IPS DF 19.7 (cell line): ENCODE data around the gene LRCH3.

Experiments used
- DNase-seq: peaks from one replicate; pipeline ENCODE4 v3.0.0-alpha.2; 2013; ENCODE audit warnings: low read depth, low spot score

LRCH3 gene

DNA sequence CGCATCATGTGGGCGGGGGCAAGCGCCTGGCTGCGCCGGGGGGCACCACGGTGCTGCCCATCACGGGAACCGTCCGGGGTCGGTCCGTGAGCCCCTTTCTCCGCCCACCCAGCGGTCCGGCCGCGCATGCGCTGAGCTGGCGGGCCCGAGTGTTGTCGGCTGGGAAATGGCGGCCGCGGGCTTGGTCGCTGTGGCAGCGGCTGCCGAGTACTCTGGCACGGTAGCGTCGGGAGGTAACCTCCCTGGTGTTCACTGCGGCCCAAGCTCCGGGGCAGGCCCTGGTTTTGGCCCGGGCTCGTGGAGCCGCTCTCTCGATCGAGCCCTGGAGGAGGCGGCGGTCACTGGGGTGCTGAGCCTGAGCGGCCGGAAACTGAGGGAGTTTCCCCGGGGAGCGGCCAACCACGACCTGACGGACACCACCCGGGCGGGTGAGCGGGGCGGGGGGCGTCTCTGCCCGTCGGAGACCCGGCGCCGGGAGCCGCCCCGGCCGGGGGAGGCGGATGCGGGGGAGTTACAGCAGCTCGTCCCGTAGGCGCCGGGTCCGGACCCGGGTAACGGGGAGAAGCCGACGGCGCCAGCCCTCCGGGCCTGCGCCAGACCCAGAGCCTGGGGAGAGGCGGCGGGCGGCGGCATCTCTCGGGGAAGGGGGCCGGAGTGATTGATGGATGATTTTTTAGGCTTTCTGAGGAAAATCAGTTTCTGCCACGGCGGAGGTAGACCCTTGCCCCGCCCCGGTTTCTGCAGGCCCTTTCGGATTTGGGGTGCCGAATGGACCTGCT, at the start of gene LRCH3:
Gene LRCH3 (plus strand): TSS at position 142 of the 779 bp plus-strand sequence. CDS start 25 bp downstream, at position 167.
- peak; percentile 33 for DNase-seq

DNA sequence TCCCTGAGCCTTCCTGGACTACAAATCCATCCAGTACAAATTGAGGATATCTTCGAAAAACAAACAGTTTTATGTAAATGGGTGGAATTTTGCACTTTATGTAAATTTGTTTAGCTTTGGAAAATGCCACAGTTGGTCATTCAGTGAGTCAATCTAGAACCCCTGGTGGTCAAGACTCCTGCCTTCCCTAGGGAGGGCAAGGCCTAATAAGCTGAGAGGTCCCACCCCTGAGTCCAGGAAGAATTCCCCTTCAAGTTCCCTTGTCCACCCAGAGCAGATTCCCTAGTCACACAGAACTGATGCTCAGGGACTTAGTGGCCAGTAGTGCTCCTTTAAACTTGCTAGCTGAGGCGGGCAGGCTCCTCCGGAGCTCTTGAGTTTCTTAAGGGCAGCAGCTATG, 48.3 kb upstream of the LRCH3 start:
- DNase-seq: no peak

- no peak for DNase-seq
Observed at GRCh38 chr3:197746209-197746608, 44.8 kb upstream of the LRCH3 start.

- DNase-seq: no peak
Observed at GRCh38 chr3:197746801-197747237, 44.2 kb upstream of the LRCH3 start.

GRCh38 chr3:197748597-197749314, 42.3 kb upstream of the LRCH3 start:
- no peak for DNase-seq

DNA sequence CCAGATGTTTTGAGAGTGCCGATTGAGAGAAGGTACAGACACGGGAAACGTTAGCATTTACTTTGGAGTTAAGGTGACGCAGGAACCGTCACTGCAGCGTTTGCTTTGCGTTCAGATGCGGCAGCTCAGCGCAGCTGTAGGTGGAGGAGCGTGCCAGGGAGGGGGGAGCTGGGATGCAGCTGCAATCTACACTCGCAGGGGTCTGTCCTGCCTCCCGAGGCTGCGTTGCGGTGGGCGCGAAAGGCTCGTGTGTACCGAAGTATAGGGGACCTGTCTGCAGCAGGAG, 41.8 kb upstream of the LRCH3 start:
- no peak for DNase-seq

GRCh38 chr3:197749601-197750395, 41.3 kb upstream of the LRCH3 start, which contains the start of gene FYTTD1:
FYTTD1 (plus strand) TSS chr3:197749883; CDS start chr3:197749972, 89 bp downstream.
- no peak for DNase-seq

GRCh38 chr3:197750396-197750831, 40.6 kb upstream of the LRCH3 start:
- no peak for DNase-seq

DNA sequence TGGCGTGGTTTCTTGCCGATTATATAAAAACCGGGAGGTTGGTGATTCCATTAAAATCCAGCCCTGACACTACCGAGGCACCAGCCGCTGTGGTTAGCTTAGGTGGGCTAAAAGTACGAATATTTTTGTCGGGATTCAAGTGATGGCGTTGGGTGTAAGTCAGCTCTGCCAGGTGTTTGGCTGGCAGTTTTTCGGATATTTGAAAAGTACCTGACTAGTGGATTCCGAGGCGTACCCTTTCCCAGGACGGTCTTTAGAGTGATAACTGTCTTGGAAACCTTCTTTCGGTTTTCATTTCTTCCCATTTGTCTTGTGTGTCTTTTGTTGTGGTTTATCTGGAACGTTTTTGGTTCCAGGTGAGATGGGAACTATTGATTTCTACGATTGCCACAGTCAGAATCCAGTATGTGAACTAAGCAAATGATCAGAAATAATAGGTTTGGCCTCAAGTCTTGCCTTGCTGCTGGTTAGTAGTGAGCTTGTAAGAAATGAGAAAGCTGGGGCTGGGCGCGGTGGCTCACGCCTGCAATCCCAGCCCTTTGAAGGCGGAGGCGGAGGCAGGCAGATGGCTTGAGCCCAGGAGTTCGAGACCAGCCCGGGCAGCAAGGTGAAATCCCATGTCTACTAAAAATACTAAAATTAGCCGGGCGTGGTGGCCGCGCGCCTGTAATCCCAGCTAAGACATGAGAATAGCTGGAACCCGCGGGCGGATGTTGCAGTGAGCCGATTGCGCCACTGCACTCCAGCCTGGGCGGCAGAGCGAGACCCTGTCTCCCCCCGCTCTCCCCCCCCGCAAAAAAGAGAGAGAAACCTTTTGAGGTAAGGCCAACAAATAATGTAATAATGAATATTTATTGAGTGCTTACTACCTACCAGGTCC, 40.0 kb upstream of the LRCH3 start:
- DNase-seq: no peak

- no peak for DNase-seq
Observed at GRCh38 chr3:197752107-197752506, 38.9 kb upstream of the LRCH3 start.

DNA sequence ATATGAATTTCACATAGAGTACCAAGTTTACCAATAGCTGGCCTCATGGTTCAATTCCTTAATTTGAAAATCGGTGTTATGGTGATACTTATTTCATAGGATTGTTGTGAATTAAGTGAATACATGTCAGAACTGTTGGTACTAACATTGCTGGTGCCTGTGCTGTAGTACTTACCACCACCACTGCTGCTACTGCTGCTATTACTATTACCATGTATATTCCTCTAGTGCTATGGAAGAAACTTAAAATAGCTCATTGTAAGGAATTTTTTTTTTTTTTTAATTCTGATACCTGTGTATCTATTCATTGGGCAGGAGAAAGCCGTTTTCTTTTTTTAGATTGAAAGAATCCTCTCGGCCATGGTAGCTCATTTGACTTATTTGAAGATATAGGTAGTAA, 37.8 kb upstream of the LRCH3 start:
- DNase-seq: no peak

- DNase-seq: no peak
Observed at GRCh38 chr3:197756704-197757103, 34.4 kb upstream of the LRCH3 start.

- DNase-seq: no peak
Observed at GRCh38 chr3:197758512-197758911, 32.5 kb upstream of the LRCH3 start.

GRCh38 chr3:197761784-197762183, 29.3 kb upstream of the LRCH3 start:
- no peak for DNase-seq

- no peak for DNase-seq
Observed at GRCh38 chr3:197775317-197775716, 15.7 kb upstream of the LRCH3 start.

DNA sequence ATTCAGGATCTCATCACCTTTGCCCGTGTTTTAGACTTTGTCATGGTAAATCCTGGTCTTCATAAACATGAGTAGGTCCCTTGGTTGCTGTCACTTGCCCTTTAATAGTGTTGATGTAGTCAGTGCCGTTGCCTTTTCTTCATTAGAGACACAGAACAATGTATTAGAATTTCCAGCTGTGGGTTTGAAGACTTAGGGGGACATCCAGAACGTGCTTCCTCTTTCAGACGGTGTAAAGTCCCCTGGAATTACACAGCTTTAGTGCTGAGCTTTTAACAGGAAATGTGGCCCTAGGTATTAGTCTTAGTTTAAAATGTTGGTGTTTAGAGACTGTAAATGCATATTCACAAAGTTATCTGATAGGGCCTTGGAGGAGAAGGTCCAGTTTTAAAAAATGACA, 8.8 kb upstream of the LRCH3 start:
- no peak for DNase-seq

GRCh38 chr3:197784019-197784585, 7.0 kb upstream of the LRCH3 start:
- no peak for DNase-seq

DNA sequence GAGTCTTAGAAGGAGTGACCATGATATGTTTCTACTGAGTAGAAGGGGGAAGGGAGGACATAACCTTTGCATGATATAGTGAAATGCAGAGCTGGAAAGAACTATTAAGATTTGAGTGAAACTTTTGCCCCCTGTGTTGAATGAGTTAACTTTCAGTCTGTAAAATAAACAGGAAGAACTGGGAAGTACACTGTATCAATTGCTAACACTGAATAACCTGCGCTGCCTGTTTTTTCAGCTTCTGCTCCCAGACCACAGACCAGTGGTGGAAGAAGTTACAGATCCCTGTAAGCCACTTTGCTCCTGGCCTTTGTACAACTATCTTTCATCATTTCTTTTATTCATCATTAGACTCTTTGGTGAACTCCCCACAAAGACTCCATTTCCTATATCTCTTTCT, 3.6 kb upstream of the LRCH3 start:
- DNase-seq: no peak

- DNase-seq: no peak
Observed at GRCh38 chr3:197789309-197789708, 1.7 kb upstream of the LRCH3 start.

DNA sequence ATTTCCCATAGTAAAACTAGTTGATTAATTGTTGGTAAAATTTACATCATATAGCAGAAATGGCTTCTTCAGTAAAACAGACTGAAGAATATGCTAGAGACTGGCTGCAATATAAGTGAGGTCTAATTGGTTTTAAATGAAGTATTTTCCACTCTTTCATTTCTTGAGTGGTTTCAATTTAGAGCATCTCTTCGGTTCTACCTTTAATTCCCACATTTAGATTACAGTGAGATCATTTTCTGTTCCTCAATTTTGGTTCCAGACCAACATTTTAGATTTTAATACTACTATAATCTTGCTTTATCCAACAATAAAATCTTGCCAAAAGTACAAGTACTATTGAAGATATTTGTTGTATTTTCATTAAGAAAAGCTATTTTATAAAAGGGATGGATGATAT, 1.0 kb upstream of the LRCH3 start:
- DNase-seq: no peak
